GM12875 (cell line): ENCODE measurements around the gene DBP.

ENCODE experiments used
- H3K4me3 ChIP-seq: one replicate; pipeline ENCODE4 v1.5.1; 2011; ENCODE audit warnings: low read depth, low read length, control low read depth
- TF ChIP-seq, protein P1 (sequence below): IDR thresholded peaks from 2 replicates; pipeline ENCODE4 v1.5.1; 2011; ENCODE audit warnings: low read depth, mild to moderate bottlenecking, control low read depth, inconsistent platforms, low read length, moderate library complexity, borderline replicate concordance; ENCODE audit not compliant: insufficient read depth

Gene DBP

DNA sequence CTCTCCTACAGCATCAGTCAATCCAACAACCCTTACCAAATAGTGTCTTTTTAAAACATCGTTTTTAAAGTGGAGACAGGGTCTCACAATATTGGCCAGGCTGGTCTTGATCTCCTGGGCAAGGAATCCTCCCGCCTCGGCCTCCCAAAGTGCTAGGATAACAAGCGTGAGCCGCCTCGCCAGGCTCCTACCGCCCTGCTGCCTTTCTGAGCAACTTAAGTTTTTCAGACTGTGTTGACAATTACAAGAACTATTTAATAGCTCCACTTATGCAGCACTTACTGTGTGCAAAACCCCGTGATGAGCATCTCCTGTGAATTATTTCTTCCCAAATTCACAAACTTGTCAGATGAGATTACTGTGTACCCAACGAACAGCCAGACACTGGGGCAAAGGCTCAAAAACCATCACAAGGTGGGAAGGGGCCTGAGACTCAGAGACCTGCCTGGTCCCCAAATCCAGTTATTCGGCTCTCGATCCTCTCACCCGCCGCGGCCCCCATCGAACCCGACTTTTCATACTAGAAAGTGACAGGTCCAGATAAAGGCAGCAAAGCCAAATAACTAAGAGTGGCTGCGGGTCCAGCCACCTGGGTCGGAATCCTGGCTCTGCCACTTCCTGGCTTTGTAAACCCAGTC is 18.8 kb downstream of the DBP start:
- TF ChIP-seq, protein P1, sequence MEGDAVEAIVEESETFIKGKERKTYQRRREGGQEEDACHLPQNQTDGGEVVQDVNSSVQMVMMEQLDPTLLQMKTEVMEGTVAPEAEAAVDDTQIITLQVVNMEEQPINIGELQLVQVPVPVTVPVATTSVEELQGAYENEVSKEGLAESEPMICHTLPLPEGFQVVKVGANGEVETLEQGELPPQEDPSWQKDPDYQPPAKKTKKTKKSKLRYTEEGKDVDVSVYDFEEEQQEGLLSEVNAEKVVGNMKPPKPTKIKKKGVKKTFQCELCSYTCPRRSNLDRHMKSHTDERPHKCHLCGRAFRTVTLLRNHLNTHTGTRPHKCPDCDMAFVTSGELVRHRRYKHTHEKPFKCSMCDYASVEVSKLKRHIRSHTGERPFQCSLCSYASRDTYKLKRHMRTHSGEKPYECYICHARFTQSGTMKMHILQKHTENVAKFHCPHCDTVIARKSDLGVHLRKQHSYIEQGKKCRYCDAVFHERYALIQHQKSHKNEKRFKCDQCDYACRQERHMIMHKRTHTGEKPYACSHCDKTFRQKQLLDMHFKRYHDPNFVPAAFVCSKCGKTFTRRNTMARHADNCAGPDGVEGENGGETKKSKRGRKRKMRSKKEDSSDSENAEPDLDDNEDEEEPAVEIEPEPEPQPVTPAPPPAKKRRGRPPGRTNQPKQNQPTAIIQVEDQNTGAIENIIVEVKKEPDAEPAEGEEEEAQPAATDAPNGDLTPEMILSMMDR, result no peak
- peak overlapping the region; percentile 96 for H3K4me3 ChIP-seq

DNA sequence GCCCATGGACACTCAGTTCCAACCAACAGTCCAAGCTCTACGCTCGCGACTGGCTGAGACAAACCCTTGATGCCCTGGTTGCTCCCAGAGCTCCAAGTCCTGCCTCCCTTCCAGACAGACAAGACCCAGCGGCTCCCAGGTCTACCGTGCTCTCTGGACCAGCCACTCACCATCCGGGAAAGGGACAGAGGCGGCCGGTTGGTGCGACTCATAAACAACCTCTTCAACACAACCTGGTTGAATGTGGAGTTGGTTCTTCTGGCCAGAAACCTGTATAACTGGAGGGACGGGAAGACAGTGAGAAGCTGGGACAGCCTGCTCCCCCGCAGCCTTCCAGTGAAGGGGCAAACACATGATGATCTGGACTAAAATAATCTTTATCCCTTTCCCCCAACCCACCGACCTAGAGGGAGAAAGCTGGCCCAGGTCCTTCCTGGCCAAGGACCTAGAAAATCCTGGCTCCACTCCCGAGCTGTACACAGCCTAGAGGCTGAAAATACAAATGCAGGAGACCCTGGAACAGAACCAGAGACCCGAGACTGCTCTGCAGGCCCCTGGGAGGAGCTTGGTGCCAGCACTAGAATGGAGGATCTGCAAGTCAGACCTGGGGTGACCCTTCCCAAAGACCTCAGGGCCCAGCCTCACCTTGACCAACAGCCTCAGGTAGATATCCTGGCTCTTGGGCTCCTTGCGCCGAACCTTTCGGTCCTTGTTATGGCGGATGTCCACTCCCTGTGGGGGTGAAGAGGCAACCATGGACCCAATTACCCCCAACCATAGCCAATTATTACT is 19.8 kb downstream of the DBP start:
- peak overlapping the region; percentile 96 for H3K4me3 ChIP-seq
- TF ChIP-seq, protein P1, result no peak

DNA sequence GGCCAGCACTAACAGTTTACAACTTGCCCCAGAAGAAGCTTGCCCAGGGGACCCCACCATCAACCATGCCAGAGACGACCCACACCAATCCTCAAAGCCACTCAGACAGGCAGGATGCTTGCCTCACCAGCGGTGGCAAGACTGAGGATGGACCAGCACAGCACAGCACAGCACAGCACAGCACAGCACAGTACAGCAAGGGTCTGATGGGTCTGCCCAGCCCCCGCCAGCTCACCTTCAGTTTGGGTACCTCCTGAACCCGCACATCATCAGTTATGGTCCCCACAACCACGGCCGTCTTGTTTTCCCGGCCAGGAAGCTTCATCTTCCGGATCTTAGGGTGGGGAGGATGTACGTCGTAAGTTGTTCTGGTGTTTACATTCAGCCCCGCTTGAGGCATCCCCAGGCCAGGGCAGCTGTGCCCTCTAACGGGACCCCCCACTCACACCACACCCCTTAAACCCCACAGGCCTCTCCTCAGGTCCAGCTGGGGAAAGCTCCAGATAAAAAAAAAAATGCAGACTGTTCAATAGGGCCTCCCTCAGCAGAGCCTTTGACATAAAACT is 20.6 kb downstream of the DBP start:
- TF ChIP-seq, protein P1, result no peak
- no peak overlapping the region for H3K4me3 ChIP-seq

DNA sequence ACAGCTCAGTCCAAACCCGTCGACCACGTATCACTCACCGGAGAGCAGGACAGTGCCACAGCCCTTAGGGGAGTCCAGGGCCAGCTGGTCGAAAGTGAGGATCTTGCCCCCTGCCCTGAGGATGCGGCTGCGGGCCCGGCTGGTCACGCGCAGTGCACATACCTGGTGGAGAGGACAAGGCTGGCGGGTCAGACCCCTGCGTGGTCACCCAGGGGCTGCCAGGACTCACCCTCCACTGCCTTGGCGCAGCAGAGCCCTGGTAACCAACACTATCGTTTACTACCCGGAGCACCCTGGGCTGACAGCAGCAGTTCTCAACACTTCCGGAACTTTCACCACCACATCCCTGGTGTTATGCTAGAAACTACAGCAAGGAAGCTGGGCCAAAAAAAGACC is 21.1 kb downstream of the DBP start:
- no peak overlapping the region for H3K4me3 ChIP-seq
- TF ChIP-seq, protein P1, result no peak

DNA sequence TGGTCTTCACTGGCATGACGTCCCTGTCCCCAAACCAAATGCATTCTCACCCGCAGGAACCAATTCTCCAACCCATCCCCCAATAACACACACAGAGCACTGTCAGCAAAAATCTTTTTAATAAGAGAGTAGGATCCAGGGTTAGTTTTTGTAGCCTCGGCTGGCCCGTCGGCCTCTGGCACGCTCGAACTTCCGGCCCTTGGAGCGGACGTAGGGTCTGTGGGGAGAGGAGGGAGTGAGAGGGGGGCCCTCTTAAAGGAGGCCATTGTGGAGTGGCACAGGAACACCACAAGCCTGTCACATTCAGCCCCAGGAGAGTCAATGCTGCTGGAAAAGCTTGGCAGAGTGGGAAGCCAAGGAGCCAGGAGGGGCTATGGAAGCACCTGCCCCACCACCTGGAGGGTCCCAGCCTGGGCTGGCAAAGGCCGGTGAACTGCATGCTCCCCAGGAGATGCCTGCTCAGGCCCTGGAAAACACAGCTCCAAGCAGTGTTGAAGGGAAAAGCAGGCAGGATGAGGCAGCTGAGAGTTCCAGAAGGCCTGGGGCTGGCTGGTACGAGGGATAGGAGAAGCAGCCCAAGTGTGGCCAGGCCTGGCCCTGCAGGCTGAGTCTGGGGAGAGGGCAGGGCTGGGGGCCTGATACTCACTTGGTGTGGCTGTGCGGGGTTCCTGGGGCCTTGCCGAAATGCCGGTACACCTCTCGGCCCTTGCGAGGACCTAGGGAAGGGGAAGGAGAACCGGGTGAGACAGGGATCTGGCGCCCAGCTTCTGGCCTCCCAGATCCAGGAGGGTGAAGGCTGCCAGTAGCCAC is 21.7 kb downstream of the DBP start:
- TF ChIP-seq, protein P1, result no peak
- no peak overlapping the region for H3K4me3 ChIP-seq

DNA sequence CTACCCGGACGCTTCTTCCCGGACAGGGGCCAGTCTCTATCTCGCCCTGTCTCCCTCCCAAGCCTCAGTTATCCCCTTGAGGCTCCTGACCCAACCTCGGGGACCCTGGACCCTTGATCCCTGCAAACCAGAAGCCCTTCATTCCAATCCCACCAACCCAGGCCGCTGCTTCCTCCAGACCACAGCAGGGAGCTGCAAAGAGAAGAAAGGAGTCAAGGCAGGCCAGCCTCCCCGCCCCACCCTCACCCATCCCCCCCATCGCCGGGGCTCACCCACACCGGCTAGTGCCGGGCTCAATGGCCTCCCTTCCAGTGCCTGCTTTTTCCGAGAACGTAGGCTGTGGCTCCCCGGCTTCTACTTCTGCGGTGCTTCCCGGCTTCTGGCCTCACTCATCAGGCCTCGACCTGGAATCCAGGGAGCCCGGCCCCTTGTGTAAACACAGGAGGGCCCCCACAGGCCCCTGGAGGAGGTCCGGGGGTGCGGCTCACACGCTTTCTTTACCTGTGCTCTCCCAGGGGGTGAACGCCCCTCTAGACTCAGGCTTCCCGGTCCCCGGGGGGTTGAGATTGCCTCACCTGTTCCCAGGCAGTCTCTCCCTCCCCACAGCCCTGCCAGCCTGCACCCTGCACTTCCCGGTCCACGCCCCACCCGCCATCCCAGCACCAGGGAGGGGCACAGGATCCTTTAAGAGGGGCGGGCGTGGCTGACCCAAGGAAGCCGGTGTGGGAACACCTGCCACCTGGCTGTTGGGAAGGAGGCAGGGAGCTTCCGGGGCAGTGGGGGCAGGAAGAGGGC is 22.5 kb downstream of the DBP start, which contains the start of gene FAM83E:
TSS of gene FAM83E (minus strand) at position 641 of the 795 bp plus-strand sequence. CDS start 1,704 bp downstream, outside the sequence.
- TF ChIP-seq, protein P1, result no peak
- H3K4me3 ChIP-seq, result no peak within 1 kb of the TSS
